Measurements from ENCODE around the gene UBAC2. TPM values are rescaled to one million over a fixed set of nuclear protein-coding genes. Genes with fewer than 3 reads are reported as not detected.

UBAC2 gene
- total and polyA plus RNA-seq, 5 donors from 2014 or later, result 62.8 to 122 (median 101) TPM

DNA sequence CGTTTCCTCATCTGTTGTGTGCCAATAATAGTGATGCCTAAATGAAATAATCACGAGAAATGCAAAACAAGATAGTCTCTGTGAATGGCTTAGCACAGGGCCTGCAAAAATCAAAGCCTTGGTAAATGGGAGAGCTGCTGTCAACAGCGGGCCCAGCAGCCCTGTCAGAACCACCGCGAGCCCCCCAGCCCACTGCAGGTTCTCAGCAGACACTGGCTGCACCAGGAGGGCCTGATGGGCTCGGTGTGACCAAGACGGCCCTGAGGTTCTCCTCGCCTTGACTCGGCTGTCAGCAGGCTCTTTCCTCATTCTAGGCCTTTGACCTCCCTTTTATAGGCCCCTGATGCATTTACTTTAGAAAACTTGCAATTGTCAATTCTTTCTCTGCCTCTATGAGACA is 197.4 kb downstream of the UBAC2 start:
- peaks cover 0 to 5% (median 0%) of the 10 kb centered on the region in 7 donors for H3K9me3 Mint-ChIP-seq
- Histone ChIP-seq H3K4me1 (ENCODE audit: control insufficient read depth, insufficient read depth, low read length, poor library complexity, severe bottlenecking) (no peaks in the 10 kb centered on the region), H3K27me3 (ENCODE audit: control insufficient read depth, insufficient read depth, low read length) (no peaks in the 10 kb centered on the region), H3K9me3 (ENCODE audit: control insufficient read depth in 2 of 2, low read length in 2 of 2) (no peaks in the 10 kb centered on the region), H3K36me3 (ENCODE audit: control insufficient read depth, insufficient read depth, low read length) (no peaks in the 10 kb centered on the region), H3K4me3 (ENCODE audit: low read depth, low read length) (no peak overlapping the region), H3K27ac (ENCODE audit: insufficient read depth, low read length, poor library complexity, severe bottlenecking) (no peak overlapping the region)
- H3K36me3 Mint-ChIP-seq, result peaks cover 11% of the 10 kb centered on the region
- no peak overlapping the region for H3K27ac Mint-ChIP-seq
- no peak overlapping the region for H3K4me3 Mint-ChIP-seq
- DNase-seq (no peak), ATAC-seq (ENCODE audit: low read depth in 2 of 2) (no peak)
- peaks cover 0 to 12% (median 4%) of the 10 kb centered on the region in 4 donors for H3K4me1 Mint-ChIP-seq
- peaks cover 6% of the 10 kb centered on the region for H3K27me3 Mint-ChIP-seq

DNA sequence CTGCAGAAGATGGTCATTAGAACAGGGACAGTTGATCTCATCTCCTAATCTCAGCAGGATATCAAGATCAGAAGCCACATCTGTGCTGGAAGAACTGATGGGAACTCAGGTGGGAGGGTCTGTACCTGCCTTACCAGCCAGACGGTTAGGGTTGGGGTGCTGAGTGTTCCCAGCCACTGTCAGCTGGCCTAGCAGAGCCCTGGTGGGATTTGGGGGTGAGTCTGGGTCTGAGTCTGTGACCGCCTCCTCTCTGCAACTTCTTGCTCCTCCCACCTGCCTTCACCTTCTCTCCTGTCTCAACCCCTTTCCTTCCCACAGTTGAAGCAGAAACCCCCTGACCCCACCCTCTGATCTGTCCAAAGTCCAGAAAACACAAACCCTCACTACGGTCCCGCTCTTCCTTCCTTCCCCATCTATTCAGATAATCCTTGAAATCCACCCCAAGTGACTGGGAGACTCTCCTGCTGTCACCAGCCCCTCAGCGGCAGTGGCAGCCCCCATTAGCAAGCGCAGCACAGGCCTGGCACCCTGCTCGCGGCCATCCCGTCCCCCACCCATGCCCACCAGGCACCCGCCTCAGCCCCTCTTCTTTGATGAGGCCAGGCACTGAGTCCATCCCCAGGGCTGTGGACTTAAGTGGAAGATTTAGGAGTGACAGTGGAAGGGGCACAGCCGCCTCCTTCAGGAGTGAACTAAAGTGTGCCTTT is 198.4 kb downstream of the UBAC2 start:
- peak overlapping the region in 1 of 3 donors; percentile 69 for H3K27ac Mint-ChIP-seq
- H3K4me1 Mint-ChIP-seq, result peaks cover 0 to 16% (median 5%) of the 10 kb centered on the region in 4 donors
- H3K4me3 Mint-ChIP-seq, result peak overlapping the region in 1 of 4 donors; percentile 28
- DNase-seq, result no peak
- Histone ChIP-seq H3K27me3 (ENCODE audit: control insufficient read depth, insufficient read depth, low read length) (no peaks in the 10 kb centered on the region), H3K27ac (ENCODE audit: insufficient read depth, low read length, poor library complexity, severe bottlenecking) (no peak overlapping the region), H3K4me3 (ENCODE audit: low read depth, low read length) (no peak overlapping the region), H3K4me1 (ENCODE audit: control insufficient read depth, insufficient read depth, low read length, poor library complexity, severe bottlenecking) (no peaks in the 10 kb centered on the region), H3K9me3 (ENCODE audit: control insufficient read depth in 2 of 2, low read length in 2 of 2) (no peaks in the 10 kb centered on the region), H3K36me3 (ENCODE audit: control insufficient read depth, insufficient read depth, low read length) (no peaks in the 10 kb centered on the region)
- peaks cover 11% of the 10 kb centered on the region for H3K36me3 Mint-ChIP-seq
- no peak for ATAC-seq (ENCODE audit: low read depth in 2 of 2)
- H3K9me3 Mint-ChIP-seq, result peaks cover 0 to 5% (median 0%) of the 10 kb centered on the region in 7 donors
- peaks cover 6% of the 10 kb centered on the region for H3K27me3 Mint-ChIP-seq

DNA sequence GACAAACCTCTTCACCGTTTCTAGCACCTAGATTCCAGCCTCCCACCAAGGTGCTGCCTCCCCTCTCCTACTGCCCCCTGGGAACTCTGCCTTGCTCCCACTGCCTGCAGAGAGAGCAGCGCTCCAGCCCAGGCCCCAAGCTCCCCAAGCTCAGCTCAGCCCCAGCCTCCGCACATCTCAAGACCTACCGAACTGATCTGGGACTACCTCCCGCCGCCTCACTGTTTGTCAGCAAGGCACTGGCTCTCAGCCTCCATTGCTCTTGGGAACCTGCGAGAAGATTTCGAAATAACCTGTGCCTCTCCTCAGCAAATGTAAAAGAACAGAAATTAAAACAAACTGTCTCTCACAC is 198.9 kb downstream of the UBAC2 start:
- H3K27ac Mint-ChIP-seq, result peak overlapping the region in 2 of 3 donors; percentile 34 to 57
- H3K4me3 Mint-ChIP-seq, result no peak overlapping the region
- Histone ChIP-seq H3K27ac (ENCODE audit: insufficient read depth, low read length, poor library complexity, severe bottlenecking) (no peak overlapping the region), H3K4me3 (ENCODE audit: low read depth, low read length) (no peak overlapping the region), H3K9me3 (ENCODE audit: control insufficient read depth in 2 of 2, low read length in 2 of 2) (no peaks in the 10 kb centered on the region), H3K36me3 (ENCODE audit: control insufficient read depth, insufficient read depth, low read length) (no peaks in the 10 kb centered on the region), H3K27me3 (ENCODE audit: control insufficient read depth, insufficient read depth, low read length) (no peaks in the 10 kb centered on the region), H3K4me1 (ENCODE audit: control insufficient read depth, insufficient read depth, low read length, poor library complexity, severe bottlenecking) (no peaks in the 10 kb centered on the region)
- peaks cover 0 to 5% (median 0%) of the 10 kb centered on the region in 7 donors for H3K9me3 Mint-ChIP-seq
- DNase-seq, result no peak
- H3K4me1 Mint-ChIP-seq, result peaks cover 0 to 17% (median 5%) of the 10 kb centered on the region in 4 donors
- ATAC-seq (ENCODE audit: low read depth in 2 of 2), result no peak
- H3K27me3 Mint-ChIP-seq, result peaks cover 6% of the 10 kb centered on the region
- peaks cover 11% of the 10 kb centered on the region for H3K36me3 Mint-ChIP-seq

DNA sequence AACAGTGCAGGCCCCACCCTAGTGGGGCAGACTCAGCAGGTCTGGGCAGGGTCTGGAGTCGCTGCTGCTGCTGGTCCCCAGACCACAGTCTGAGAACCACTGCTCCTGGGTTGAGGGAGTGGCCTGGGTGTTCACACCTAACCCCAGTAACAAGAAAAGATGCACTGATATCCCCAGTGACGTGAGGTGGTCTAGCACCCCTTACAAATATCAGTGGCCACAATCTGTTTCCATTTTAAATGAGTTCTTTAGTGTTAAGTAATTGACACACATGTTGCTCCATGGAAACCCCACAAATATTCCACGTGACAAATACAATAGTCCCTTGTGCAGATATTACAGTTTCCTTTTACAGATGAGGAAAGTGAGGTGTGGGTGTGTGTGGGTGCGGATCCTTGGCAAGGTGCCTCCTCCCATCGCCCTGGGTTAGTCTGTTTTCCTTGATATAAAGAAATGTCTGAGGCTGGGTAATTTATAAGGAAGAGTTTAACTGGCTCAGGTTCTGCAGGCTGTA is 202.9 kb downstream of the UBAC2 start:
- no peak for ATAC-seq (ENCODE audit: low read depth in 2 of 2)
- peak overlapping the region; percentile 3 to 63 (median 52) for H3K27ac Mint-ChIP-seq

DNA sequence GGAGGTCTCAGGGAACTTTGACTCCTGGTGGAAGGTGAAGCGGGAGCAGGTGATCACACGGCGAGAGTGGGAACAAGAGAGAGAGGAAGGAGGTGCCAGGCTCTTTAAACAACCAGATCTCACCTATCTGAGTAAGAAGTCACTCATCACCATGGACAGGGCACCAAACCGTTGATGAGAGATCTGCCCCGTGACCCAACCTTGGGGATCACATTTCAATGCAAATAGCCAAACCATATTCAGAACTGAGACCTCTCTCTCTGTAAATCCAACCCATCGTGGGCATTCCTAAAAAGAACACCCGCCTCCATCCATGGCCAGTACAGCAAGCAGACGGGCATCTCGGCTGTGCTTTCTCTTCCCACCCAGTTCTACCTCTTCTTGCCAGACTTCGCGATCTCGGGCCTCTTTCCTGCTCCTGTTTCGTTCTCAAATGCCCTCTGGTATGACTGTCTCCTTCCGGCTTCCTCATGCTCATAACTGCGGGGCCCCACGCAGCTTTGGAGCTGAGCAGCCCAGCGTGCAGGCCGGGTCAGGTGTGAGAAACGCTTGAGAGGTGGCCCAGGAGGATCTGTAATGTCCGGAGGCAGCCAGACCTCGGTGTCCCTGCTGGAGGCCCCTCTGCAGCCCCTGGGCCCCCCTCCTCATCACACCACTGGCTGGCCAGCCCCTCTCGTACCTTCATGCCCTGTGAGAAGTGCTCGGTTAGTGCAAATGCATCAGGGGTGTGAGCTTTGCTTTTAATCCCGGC is 203.5 kb downstream of the UBAC2 start:
- peaks cover 0 to 18% (median 3%) of the 10 kb centered on the region in 4 donors for H3K4me1 Mint-ChIP-seq
- peak overlapping the region in 1 of 4 donors; percentile 25 for H3K4me3 Mint-ChIP-seq
- no peak overlapping the region for H3K27ac ChIP-seq (ENCODE audit: insufficient read depth, low read length, poor library complexity, severe bottlenecking)

More for the DNA sequence above, 202.9 kb downstream of the UBAC2 start:
- H3K27me3 Mint-ChIP-seq, result peaks cover 6% of the 10 kb centered on the region
- no peak overlapping the region for H3K4me3 ChIP-seq (ENCODE audit: low read depth, low read length)
- no peaks in the 10 kb centered on the region for H3K36me3 ChIP-seq (ENCODE audit: control insufficient read depth, insufficient read depth, low read length)
- no peaks in the 10 kb centered on the region for H3K9me3 ChIP-seq (ENCODE audit: control insufficient read depth in 2 of 2, low read length in 2 of 2)
- H3K27me3 ChIP-seq (ENCODE audit: control insufficient read depth, insufficient read depth, low read length), result no peaks in the 10 kb centered on the region
- no peak overlapping the region for H3K4me3 Mint-ChIP-seq
- no peak overlapping the region for H3K27ac ChIP-seq (ENCODE audit: insufficient read depth, low read length, poor library complexity, severe bottlenecking)
- H3K4me1 Mint-ChIP-seq, result peaks cover 0 to 21% (median 4%) of the 10 kb centered on the region in 4 donors
- no peak for DNase-seq
- peaks cover 0 to 5% (median 0%) of the 10 kb centered on the region in 7 donors for H3K9me3 Mint-ChIP-seq
- H3K4me1 ChIP-seq (ENCODE audit: control insufficient read depth, insufficient read depth, low read length, poor library complexity, severe bottlenecking), result no peaks in the 10 kb centered on the region
- peaks cover 9% of the 10 kb centered on the region for H3K36me3 Mint-ChIP-seq

DNA sequence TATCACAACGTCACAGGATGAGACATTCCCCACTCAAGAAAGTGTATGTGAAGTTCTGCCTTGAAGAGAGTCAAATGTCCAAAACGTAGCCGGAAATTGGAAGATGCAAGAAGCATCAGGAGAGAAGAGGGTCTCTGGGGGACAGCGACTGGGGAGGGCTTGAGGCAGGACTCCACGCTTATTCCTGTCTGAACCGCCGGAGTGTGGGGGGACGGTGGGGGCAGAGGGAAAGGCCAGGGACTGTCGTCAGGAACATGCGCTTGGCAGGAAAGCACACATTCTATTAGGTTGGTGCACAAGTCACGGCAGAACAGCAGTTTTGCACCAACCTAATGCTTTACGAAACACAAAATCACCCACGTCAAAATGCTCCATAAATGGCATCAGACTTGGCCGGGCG is 205.3 kb downstream of the UBAC2 start:
- peaks cover 0 to 21% (median 5%) of the 10 kb centered on the region in 4 donors for H3K4me1 Mint-ChIP-seq
- H3K4me3 Mint-ChIP-seq, result no peak overlapping the region
- H3K9me3 Mint-ChIP-seq, result peaks cover 0 to 5% (median 0%) of the 10 kb centered on the region in 7 donors
- no peaks in the 10 kb centered on the region for H3K4me1 ChIP-seq (ENCODE audit: control insufficient read depth, insufficient read depth, low read length, poor library complexity, severe bottlenecking)
- no peak overlapping the region for H3K27ac ChIP-seq (ENCODE audit: insufficient read depth, low read length, poor library complexity, severe bottlenecking)
- no peak for DNase-seq
- H3K4me3 ChIP-seq (ENCODE audit: low read depth, low read length), result no peak overlapping the region
- H3K36me3 ChIP-seq (ENCODE audit: control insufficient read depth, insufficient read depth, low read length), result no peaks in the 10 kb centered on the region
- H3K27me3 Mint-ChIP-seq, result peaks cover 6% of the 10 kb centered on the region
- no peak for ATAC-seq (ENCODE audit: low read depth in 2 of 2)
- H3K36me3 Mint-ChIP-seq, result peaks cover 6% of the 10 kb centered on the region
- no peaks in the 10 kb centered on the region for H3K27me3 ChIP-seq (ENCODE audit: control insufficient read depth, insufficient read depth, low read length)
- H3K27ac Mint-ChIP-seq, result no peak overlapping the region
- H3K9me3 ChIP-seq (ENCODE audit: control insufficient read depth in 2 of 2, low read length in 2 of 2), result no peaks in the 10 kb centered on the region

More for the DNA sequence above, 203.5 kb downstream of the UBAC2 start:
- Mint-ChIP-seq H3K27ac (peak overlapping the region; percentile 3 to 63 (median 52)), H3K36me3 (peaks cover 6% of the 10 kb centered on the region), H3K27me3 (peaks cover 6% of the 10 kb centered on the region), H3K9me3 (peaks cover 0 to 5% (median 0%) of the 10 kb centered on the region in 7 donors)
- Histone ChIP-seq H3K36me3 (ENCODE audit: control insufficient read depth, insufficient read depth, low read length) (no peaks in the 10 kb centered on the region), H3K27me3 (ENCODE audit: control insufficient read depth, insufficient read depth, low read length) (no peaks in the 10 kb centered on the region), H3K9me3 (ENCODE audit: control insufficient read depth in 2 of 2, low read length in 2 of 2) (no peaks in the 10 kb centered on the region), H3K4me3 (ENCODE audit: low read depth, low read length) (no peak overlapping the region), H3K4me1 (ENCODE audit: control insufficient read depth, insufficient read depth, low read length, poor library complexity, severe bottlenecking) (no peaks in the 10 kb centered on the region)
- no peak for DNase-seq
- ATAC-seq (ENCODE audit: low read depth in 2 of 2), result peak in 1 of 2 donors; percentile 11

DNA sequence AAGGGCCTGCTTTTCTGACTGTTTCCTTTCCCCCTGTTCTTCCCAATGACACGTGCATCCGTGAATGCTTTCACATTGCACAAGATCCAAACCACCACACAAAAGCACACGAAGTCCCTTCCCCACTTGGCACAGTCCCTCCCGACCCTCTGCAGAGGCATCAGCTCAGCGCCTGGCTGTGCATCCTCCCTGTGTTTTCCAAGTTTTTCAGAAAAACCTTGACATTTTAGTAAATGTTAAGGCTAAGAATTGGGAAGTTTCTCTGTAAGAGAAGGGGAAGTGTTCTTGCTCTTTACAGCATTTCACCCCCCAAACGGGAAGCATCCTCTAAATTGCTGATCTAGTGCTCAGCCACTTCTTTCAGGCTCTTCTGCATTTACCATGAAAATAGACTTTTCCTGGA is 206.1 kb downstream of the UBAC2 start:
- no peaks in the 10 kb centered on the region for H3K4me1 ChIP-seq (ENCODE audit: control insufficient read depth, insufficient read depth, low read length, poor library complexity, severe bottlenecking)
- H3K27ac ChIP-seq (ENCODE audit: insufficient read depth, low read length, poor library complexity, severe bottlenecking), result no peak overlapping the region
- H3K9me3 ChIP-seq (ENCODE audit: control insufficient read depth in 2 of 2, low read length in 2 of 2), result no peaks in the 10 kb centered on the region
- no peaks in the 10 kb centered on the region for H3K36me3 ChIP-seq (ENCODE audit: control insufficient read depth, insufficient read depth, low read length)
- Mint-ChIP-seq H3K36me3 (peaks cover 6% of the 10 kb centered on the region), H3K4me3 (no peak overlapping the region), H3K9me3 (peaks cover 0 to 5% (median 0%) of the 10 kb centered on the region in 7 donors), H3K27ac (peak overlapping the region in 2 of 3 donors; percentile 39 to 60), H3K4me1 (peaks cover 0 to 22% (median 5%) of the 10 kb centered on the region in 4 donors), H3K27me3 (peaks cover 6% of the 10 kb centered on the region)
- no peak overlapping the region for H3K4me3 ChIP-seq (ENCODE audit: low read depth, low read length)
- H3K27me3 ChIP-seq (ENCODE audit: control insufficient read depth, insufficient read depth, low read length), result no peaks in the 10 kb centered on the region
- no peak for DNase-seq
- no peak for ATAC-seq (ENCODE audit: low read depth in 2 of 2)
